Uterus (tissue), 2 donors: Measurements from ENCODE around the gene RPLP2.

Experiments
- CTCF ChIP-seq, 4 experiments: fragments of 200-600 bp in 2 of 4; fragments of 450-650 bp in 2 of 4; sonication (generic) in 2 of 4; IDR thresholded peaks; one replicate each; pipeline ENCODE4 v1.5.1; 2016 to 2019; ENCODE audit warnings: antibody characterized with exemption in 4 of 4, mild to moderate bottlenecking in 2 of 4, moderate library complexity in 1 of 4
- POLR2A ChIP-seq, 2 donors: fragments of 450-650 bp; IDR thresholded peaks; one replicate each; pipeline ENCODE4 v1.6.1; 2016; ENCODE audit warnings: antibody characterized with exemption in 2 of 2, mild to moderate bottlenecking in 1 of 2, moderate library complexity in 1 of 2

GRCh38 chr11:783581-784015, 26.2 kb upstream of the RPLP2 start:
- TF ChIP-seq CTCF (IDR thresholded peaks at IDR 0.05) (peak; percentile 42 to 79 (median 62)), POLR2A (IDR thresholded peaks at IDR 0.05) (no peak)
